Ovary (tissue), 3 donors: ENCODE measurements around the gene LRRC23.

Source experiments
- EP300 ChIP-seq: sonication (generic); formaldehyde crosslinking; IDR thresholded peaks from one replicate; pipeline ENCODE4 v1.6.1; 2017; ENCODE audit warnings: antibody characterized with exemption
- POLR2A ChIP-seq: fragments of 450-650 bp; IDR thresholded peaks from one replicate; pipeline ENCODE4 v1.6.1; 2017; ENCODE audit warnings: antibody characterized with exemption, mild to moderate bottlenecking, moderate library complexity
- TF ChIP-seq, protein P1 (sequence below), 3 donors: fragments of 450-650 bp in 2 of 3; fragments of 200-600 bp in 1 of 3; IDR thresholded peaks; one replicate each; pipeline versions ENCODE4 v1.5.1 to v1.8.0; 2016 to 2022; ENCODE audit warnings: antibody characterized with exemption in 3 of 3, mild to moderate bottlenecking in 1 of 3
- donor health status: DM: no; HTN: no; CAD: no.

DNA sequence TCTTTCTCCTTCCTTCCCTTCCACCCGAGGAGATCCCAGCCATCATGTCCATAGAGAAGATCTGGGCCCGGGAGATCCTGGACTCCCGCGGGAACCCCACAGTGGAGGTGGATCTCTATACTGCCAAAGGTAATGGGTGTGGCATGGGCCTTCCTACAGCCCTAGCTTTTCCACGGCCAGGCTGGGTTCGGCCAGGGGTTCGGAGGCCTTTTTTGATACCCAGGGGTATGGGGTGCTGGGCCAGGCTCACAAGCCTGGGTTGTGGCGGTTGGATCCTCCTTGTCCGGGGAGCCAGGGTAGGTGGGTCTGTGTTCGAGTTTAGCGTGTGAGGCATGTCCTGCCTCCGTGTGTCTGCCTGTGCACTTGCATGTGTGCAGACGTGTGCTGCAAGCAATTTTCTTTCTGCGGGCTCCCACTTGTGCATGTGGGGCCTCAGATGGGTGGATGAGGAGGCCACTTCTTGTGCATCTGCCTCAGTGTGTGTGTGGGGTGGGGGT lies 11.2 kb downstream of the LRRC23 start:
- TF ChIP-seq, protein P1, sequence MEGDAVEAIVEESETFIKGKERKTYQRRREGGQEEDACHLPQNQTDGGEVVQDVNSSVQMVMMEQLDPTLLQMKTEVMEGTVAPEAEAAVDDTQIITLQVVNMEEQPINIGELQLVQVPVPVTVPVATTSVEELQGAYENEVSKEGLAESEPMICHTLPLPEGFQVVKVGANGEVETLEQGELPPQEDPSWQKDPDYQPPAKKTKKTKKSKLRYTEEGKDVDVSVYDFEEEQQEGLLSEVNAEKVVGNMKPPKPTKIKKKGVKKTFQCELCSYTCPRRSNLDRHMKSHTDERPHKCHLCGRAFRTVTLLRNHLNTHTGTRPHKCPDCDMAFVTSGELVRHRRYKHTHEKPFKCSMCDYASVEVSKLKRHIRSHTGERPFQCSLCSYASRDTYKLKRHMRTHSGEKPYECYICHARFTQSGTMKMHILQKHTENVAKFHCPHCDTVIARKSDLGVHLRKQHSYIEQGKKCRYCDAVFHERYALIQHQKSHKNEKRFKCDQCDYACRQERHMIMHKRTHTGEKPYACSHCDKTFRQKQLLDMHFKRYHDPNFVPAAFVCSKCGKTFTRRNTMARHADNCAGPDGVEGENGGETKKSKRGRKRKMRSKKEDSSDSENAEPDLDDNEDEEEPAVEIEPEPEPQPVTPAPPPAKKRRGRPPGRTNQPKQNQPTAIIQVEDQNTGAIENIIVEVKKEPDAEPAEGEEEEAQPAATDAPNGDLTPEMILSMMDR (IDR thresholded peaks at IDR 0.05) = no peak
- no peak for TF ChIP-seq POLR2A
- TF ChIP-seq EP300 = no peak
